Esophagus (tissue), 2 donors: ENCODE data around the gene TM7SF2. TPM values are rescaled to one million over a fixed set of nuclear protein-coding genes. Genes with fewer than 3 reads are reported as not detected.

Experiments
- H3K27ac ChIP-seq, 2 donors: one replicate each; pipeline ENCODE4 v1.5.1; 2013; ENCODE audit warnings: low read depth in 2 of 2, mild to moderate bottlenecking in 2 of 2, inconsistent platforms in 1 of 2, low read length in 1 of 2, moderate library complexity in 1 of 2
- H3K27me3 ChIP-seq, 2 donors: one replicate each; pipeline ENCODE4 v1.6.1; 2013; ENCODE audit warnings: low read length in 2 of 2, control low read depth in 1 of 2, mild to moderate bottlenecking in 1 of 2; ENCODE audit not compliant: insufficient read depth in 2 of 2, control insufficient read depth in 1 of 2
- H3K36me3 ChIP-seq, 2 donors: one replicate each; pipeline ENCODE4 v1.6.1; 2013; ENCODE audit warnings: low read length in 1 of 2; ENCODE audit not compliant: control insufficient read depth in 2 of 2, insufficient read depth in 2 of 2
- H3K4me1 ChIP-seq, 2 donors: one replicate each; pipeline ENCODE4 v1.6.1; 2013; ENCODE audit warnings: low read length in 1 of 2; ENCODE audit not compliant: control insufficient read depth in 2 of 2, insufficient read depth in 2 of 2
- H3K4me3 ChIP-seq, 2 donors: one replicate each; pipeline ENCODE4 v1.5.1; 2013; ENCODE audit warnings: low read length in 2 of 2, mild to moderate bottlenecking in 2 of 2, low read depth in 1 of 2, moderate library complexity in 1 of 2
- H3K9me3 ChIP-seq, 2 donors: one replicate each; pipeline ENCODE4 v1.6.1; 2013; ENCODE audit warnings: mild to moderate bottlenecking in 2 of 2, low read depth in 1 of 2, low read length in 1 of 2, moderate library complexity in 1 of 2; ENCODE audit not compliant: control insufficient read depth in 2 of 2, insufficient read depth in 1 of 2
- WGBS, 2 donors: extraction: QIAGEN DNeasy Blood & Tissue Kit; methylation state at CpG; one replicate each; pipeline ENCODE4 v1.1.7; 2013; 5-methylcytosine and 5-hydroxymethylcytosine counted together
- polyA plus RNA-seq, 2 donors: library from polyadenylated mRNA; stranded (reverse); fragments of 200-250 nt; gene quantifications; one replicate each; pipeline ENCODE4 v1.2.3, GENCODE V29; 2013
- donor health status: healthy with polysubstance abuse.
- donor health status: Bipolar disorder and iron deficiency.

TM7SF2 gene
- polyA plus RNA-seq, 2 donors, result 48.3 to 68.3 TPM

GRCh38 chr11:65103476-65103875 is 8.2 kb upstream of the TM7SF2 start:
- no peak overlapping the region for H3K27ac ChIP-seq
- H3K9me3 ChIP-seq, result no peaks in the 10 kb centered on the region
- H3K4me1 ChIP-seq, result no peaks in the 10 kb centered on the region
- H3K4me3 ChIP-seq, result no peak overlapping the region
- no peaks in the 10 kb centered on the region for H3K27me3 ChIP-seq
- H3K36me3 ChIP-seq, result peaks cover 0 to 16% of the 10 kb centered on the region in 2 donors

- peaks cover 2 to 9% of the 10 kb centered on the region in 2 donors for H3K4me1 ChIP-seq
- H3K4me3 ChIP-seq, result no peak overlapping the region
- H3K36me3 ChIP-seq, result peaks cover 0 to 26% of the 10 kb centered on the region in 2 donors
- WGBS, 2 donors, result 72 to 76% methylated on average over 4 of the region's 4 CpGs
- no peaks in the 10 kb centered on the region for H3K27me3 ChIP-seq
- H3K27ac ChIP-seq, result no peak overlapping the region
- no peaks in the 10 kb centered on the region for H3K9me3 ChIP-seq
Observed at GRCh38 chr11:65104628-65105027, 7.0 kb upstream of the TM7SF2 start.

DNA sequence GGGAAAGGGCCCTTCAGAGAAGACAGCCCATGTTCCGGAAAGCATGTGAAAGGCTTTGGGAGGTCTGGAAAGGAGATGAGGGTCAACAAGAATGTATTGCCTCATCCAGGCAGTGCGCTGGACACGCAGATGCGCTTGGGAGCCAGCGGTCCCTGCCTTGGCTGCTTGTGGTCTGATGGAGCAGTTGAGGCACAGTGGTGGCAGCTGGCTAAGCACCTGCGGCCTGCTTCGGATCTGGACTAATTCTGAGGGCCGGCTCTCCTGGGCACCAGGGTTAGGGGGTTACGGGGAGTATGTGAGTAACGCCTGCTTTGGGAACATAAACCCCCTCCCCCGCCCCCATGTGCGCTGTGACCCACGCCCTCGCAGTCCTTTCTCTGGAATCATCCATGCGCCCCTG is 4.6 kb upstream of the TM7SF2 start:
- Histone ChIP-seq H3K27ac (no peak overlapping the region), H3K27me3 (no peaks in the 10 kb centered on the region), H3K9me3 (no peaks in the 10 kb centered on the region), H3K36me3 (peaks cover 0 to 31% of the 10 kb centered on the region in 2 donors), H3K4me1 (peaks cover 2 to 22% of the 10 kb centered on the region in 2 donors), H3K4me3 (no peak overlapping the region)
- 95 to 96% methylated on average over 15 of the region's 15 CpGs for WGBS, 2 donors

DNA sequence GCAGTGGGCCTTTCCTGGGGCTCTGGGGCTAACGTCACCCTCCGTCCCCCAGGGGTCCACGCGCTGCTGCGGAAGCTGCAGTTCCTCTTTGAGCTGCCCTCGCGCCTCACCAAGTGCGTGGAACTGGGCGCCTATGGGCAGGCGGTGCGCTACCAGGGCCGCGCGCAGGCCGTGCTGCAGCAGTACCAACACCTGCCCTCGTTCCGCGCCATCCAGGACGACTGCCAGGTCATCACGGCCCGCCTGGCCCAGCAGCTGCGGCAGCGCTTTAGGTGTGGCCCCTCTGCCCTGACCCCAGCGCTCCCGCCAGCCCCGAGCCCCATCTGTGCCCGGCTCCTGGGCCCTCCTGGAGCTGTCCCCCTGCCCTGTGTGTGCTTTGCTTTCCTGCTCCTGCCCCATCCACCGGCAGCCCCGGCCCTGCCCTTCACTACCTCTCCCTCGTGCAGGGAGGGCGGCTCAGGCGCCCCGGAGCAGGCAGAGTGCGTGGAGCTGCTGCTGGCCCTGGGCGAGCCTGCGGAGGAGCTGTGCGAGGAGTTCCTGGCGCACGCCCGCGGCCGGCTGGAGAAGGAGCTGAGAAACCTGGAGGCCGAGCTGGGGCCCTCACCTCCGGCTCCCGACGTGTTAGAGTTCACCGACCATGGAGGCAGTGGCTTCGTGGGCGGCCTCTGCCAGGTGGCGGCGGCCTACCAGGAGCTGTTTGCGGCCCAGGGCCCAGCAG is 3.8 kb upstream of the TM7SF2 start:
- 93 to 94% methylated on average over 47 to 52 of the region's 52 CpGs for WGBS, 2 donors
- Histone ChIP-seq H3K27ac (peak overlapping the region in 1 of 2 donors; percentile 63), H3K4me1 (peaks cover 4 to 27% of the 10 kb centered on the region in 2 donors), H3K36me3 (peaks cover 0 to 31% of the 10 kb centered on the region in 2 donors), H3K4me3 (no peak overlapping the region), H3K9me3 (no peaks in the 10 kb centered on the region), H3K27me3 (no peaks in the 10 kb centered on the region)

GRCh38 chr11:65108469-65109123 is 3.1 kb upstream of the TM7SF2 start:
- Histone ChIP-seq H3K27ac (peak overlapping the region; percentile 38 to 63), H3K4me3 (no peak overlapping the region), H3K9me3 (no peaks in the 10 kb centered on the region), H3K27me3 (no peaks in the 10 kb centered on the region), H3K36me3 (peaks cover 0 to 31% of the 10 kb centered on the region in 2 donors), H3K4me1 (peaks cover 7 to 33% of the 10 kb centered on the region in 2 donors)
- WGBS, 2 donors, result 89 to 91% methylated on average over 34 to 38 of the region's 38 CpGs

DNA sequence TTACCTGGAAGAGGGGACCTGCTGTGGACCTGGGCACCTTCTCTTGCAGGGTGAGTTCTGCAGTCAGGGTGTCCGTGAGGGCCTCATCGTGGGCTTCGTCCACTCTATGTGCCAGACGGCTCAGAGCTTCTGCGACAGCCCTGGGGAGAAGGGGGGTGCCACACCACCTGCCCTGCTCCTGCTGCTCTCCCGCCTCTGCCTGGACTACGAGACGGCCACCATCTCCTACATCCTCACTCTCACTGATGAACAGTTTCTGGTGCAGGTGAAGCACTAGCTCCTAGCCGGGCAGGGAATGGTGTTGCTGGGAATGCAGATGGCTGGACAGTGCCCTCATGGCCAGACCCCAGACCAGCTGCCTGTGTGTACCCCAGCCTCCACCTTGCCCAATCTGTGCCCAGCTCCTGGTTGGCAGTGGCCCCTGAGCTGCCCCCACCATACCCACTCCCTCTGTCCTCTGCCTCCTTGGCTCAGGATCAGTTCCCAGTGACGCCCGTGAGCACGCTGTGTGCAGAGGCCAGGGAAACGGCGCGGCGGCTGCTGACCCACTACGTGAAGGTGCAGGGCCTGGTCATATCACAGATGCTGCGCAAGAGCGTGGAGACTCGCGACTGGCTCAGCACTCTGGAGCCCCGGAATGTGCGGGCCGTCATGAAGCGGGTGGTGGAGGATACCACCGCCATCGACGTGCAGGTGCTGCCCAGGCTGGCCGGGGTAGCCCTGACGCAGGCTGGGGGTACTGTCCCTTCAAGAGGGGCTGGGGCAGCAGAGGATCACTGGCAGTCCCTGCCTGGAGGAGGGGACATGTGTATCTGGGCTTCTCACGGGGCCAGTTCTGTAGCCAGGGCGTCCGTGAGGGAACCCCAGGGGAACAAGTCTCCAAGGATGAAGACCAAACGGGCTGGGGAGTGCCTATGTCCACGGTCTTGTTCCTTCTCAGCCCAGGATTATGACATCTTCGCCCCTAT is 2.2 kb upstream of the TM7SF2 start:
- WGBS, 2 donors, result 88% methylated on average over 36 of the region's 36 CpGs
- no peak overlapping the region for H3K4me3 ChIP-seq
- no peaks in the 10 kb centered on the region for H3K9me3 ChIP-seq
- peak overlapping the region; percentile 19 to 34 for H3K27ac ChIP-seq
- H3K36me3 ChIP-seq, result peaks cover 0 to 33% of the 10 kb centered on the region in 2 donors
- no peaks in the 10 kb centered on the region for H3K27me3 ChIP-seq
- peaks cover 7 to 33% of the 10 kb centered on the region in 2 donors for H3K4me1 ChIP-seq

GRCh38 chr11:65110354-65110861 is 1.3 kb upstream of the TM7SF2 start:
- Histone ChIP-seq H3K9me3 (no peaks in the 10 kb centered on the region), H3K4me3 (no peak overlapping the region), H3K36me3 (peaks cover 0 to 38% of the 10 kb centered on the region in 2 donors), H3K27me3 (no peaks in the 10 kb centered on the region), H3K4me1 (peaks cover 7 to 35% of the 10 kb centered on the region in 2 donors), H3K27ac (peak overlapping the region; percentile 56 to 83)
- WGBS, 2 donors, result 8 to 11% methylated on average over 18 of the region's 18 CpGs

DNA sequence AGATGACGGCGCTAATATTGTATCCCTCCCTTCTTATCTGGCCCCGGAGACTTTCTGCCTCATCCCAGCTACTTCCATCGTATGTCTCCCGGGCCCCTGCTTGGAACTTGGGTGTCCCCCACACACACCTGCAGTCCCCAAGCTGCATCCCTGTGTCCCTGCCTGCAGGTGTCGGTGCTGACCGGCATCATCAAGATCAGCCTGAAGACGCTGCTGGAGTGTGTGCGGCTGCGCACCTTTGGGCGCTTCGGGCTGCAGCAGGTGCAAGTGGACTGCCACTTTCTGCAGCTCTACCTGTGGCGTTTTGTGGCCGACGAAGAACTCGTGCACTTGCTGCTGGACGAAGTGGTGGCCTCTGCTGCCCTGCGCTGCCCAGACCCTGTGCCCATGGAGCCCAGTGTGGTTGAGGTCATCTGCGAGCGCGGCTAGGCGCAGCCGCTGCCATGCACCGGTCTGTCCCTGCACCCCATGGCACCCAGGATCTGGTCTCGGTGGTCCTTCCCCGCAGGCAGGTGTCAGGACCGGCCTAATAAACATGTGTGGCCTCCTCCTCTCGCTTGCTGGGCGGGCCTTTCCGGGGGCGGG is 421 bp upstream of the TM7SF2 start:
- peaks cover 0 to 41% of the 10 kb centered on the region in 2 donors for H3K36me3 ChIP-seq
- WGBS, 2 donors, result 59 to 63% methylated on average over 31 of the region's 31 CpGs
- H3K4me1 ChIP-seq, result peaks cover 11 to 43% of the 10 kb centered on the region in 2 donors
- H3K27ac ChIP-seq, result peak overlapping the region; percentile 56 to 83
- H3K4me3 ChIP-seq, result no peak overlapping the region
- no peaks in the 10 kb centered on the region for H3K27me3 ChIP-seq
- no peaks in the 10 kb centered on the region for H3K9me3 ChIP-seq
